DMS114 treated with DMSO at 0.1 percent for 48 hours (cell line): Measurements from ENCODE around the gene DNAH9.

Experiments
- DNase-seq: peaks from one replicate; lab custom pipeline; 2025; ENCODE audit not compliant: unreplicated experiment; lab: John Stamatoyannopoulos, UW

Gene DNAH9

GRCh38 chr17:11836508-11836907 lies 238.2 kb downstream of the DNAH9 start:
- no peak for DNase-seq

GRCh38 chr17:11840052-11840451 lies 241.8 kb downstream of the DNAH9 start:
- DNase-seq = no peak

GRCh38 chr17:11840831-11841230 lies 242.6 kb downstream of the DNAH9 start:
- DNase-seq = no peak

GRCh38 chr17:11848330-11848729 lies 250.1 kb downstream of the DNAH9 start:
- DNase-seq = no peak

- DNase-seq = no peak
Observed at GRCh38 chr17:11852231-11852630, 254.0 kb downstream of the DNAH9 start.

GRCh38 chr17:11852912-11853311 lies 254.6 kb downstream of the DNAH9 start:
- no peak for DNase-seq

GRCh38 chr17:11853321-11854151 lies 255.3 kb downstream of the DNAH9 start:
- no peak for DNase-seq

GRCh38 chr17:11855306-11855705 lies 257.0 kb downstream of the DNAH9 start:
- DNase-seq = no peak

GRCh38 chr17:11857006-11857405 lies 258.7 kb downstream of the DNAH9 start:
- no peak for DNase-seq

- DNase-seq = no peak
Observed at GRCh38 chr17:11869680-11870394, 271.6 kb downstream of the DNAH9 start.

- no peak for DNase-seq
Observed at GRCh38 chr17:11871773-11872172, 273.5 kb downstream of the DNAH9 start.

GRCh38 chr17:11874756-11875155 lies 276.5 kb downstream of the DNAH9 start:
- no peak for DNase-seq

GRCh38 chr17:11880714-11881113 lies 282.4 kb downstream of the DNAH9 start:
- peak; percentile 24 for DNase-seq

- DNase-seq = no peak
Observed at GRCh38 chr17:11882716-11883115, 284.4 kb downstream of the DNAH9 start.

- DNase-seq = no peak
Observed at GRCh38 chr17:11885051-11885450, 286.8 kb downstream of the DNAH9 start.

GRCh38 chr17:11889266-11889665 lies 291.0 kb downstream of the DNAH9 start:
- DNase-seq = no peak

GRCh38 chr17:11893862-11894261 lies 295.6 kb downstream of the DNAH9 start:
- DNase-seq = no peak

GRCh38 chr17:11896199-11896598 lies 297.9 kb downstream of the DNAH9 start:
- DNase-seq = no peak

GRCh38 chr17:11898526-11899235 lies 300.4 kb downstream of the DNAH9 start:
- no peak for DNase-seq

- DNase-seq = no peak
Observed at GRCh38 chr17:11899537-11899942, 301.3 kb downstream of the DNAH9 start.

- no peak for DNase-seq
Observed at GRCh38 chr17:11900041-11900476, 301.8 kb downstream of the DNAH9 start.

GRCh38 chr17:11900655-11901054 lies 302.4 kb downstream of the DNAH9 start:
- no peak for DNase-seq
